ENCODE data around the gene TIMM50. TPM values are rescaled to one million over a fixed set of nuclear protein-coding genes. Genes with fewer than 3 reads are reported as not detected.

TIMM50 gene
- polyA plus RNA-seq, 1 of the 3 experiments (the other 2 are of a cell fraction) = 98.1 TPM

DNA sequence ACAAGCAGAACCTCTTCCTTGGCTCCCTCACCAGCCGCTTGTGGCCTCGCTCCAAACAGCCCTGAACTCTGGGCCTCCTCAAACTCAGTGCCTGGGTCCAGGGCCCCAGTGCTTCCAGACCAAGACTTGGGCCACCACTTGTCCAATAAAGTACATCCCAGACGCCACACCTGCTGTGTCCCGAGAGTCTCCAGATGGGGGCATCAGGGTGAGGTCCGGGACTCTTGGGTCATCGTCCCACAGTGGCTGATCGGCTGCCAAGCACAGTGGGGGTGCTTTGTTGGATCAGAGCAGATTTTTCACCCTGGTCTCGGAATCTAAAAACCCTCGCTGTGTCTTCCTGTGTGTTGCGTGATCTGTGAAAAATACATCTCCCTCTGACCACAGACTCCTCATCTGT, 9.1 kb downstream of the TIMM50 start (continued):
- TF ChIP-seq, protein P1, sequence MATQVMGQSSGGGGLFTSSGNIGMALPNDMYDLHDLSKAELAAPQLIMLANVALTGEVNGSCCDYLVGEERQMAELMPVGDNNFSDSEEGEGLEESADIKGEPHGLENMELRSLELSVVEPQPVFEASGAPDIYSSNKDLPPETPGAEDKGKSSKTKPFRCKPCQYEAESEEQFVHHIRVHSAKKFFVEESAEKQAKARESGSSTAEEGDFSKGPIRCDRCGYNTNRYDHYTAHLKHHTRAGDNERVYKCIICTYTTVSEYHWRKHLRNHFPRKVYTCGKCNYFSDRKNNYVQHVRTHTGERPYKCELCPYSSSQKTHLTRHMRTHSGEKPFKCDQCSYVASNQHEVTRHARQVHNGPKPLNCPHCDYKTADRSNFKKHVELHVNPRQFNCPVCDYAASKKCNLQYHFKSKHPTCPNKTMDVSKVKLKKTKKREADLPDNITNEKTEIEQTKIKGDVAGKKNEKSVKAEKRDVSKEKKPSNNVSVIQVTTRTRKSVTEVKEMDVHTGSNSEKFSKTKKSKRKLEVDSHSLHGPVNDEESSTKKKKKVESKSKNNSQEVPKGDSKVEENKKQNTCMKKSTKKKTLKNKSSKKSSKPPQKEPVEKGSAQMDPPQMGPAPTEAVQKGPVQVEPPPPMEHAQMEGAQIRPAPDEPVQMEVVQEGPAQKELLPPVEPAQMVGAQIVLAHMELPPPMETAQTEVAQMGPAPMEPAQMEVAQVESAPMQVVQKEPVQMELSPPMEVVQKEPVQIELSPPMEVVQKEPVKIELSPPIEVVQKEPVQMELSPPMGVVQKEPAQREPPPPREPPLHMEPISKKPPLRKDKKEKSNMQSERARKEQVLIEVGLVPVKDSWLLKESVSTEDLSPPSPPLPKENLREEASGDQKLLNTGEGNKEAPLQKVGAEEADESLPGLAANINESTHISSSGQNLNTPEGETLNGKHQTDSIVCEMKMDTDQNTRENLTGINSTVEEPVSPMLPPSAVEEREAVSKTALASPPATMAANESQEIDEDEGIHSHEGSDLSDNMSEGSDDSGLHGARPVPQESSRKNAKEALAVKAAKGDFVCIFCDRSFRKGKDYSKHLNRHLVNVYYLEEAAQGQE (IDR thresholded peaks at IDR 0.05; ENCODE audit: low read depth, low read length) = no peak
- TF ChIP-seq, protein P2, sequence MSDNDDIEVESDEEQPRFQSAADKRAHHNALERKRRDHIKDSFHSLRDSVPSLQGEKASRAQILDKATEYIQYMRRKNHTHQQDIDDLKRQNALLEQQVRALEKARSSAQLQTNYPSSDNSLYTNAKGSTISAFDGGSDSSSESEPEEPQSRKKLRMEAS (IDR thresholded peaks at IDR 0.05; ENCODE audit: low read depth) = no peak
- no peak for TF ChIP-seq FOXM1 (IDR thresholded peaks at IDR 0.05; ENCODE audit: low read depth)
- TF ChIP-seq RCOR1 (IDR thresholded peaks at IDR 0.05; ENCODE audit: low read length) = no peak

DNA sequence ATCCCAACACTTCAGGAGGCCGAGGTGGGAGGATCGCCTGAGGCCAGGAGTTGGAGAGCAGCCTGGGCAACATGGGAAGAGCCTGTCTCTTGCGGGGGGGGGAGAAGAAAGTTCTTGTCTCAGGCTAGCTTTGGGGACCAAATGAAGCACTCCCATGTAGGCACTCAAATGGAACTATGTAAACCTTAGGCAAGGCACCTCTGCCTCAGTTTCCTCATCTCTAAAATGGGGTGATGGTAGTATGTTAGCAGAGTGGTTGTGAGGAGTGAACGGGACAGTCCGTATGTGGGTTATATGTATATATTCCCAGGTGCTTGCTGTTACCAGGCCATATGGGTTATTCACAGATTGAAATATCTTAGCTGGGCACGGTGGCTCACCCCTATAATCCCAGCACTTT, 11.6 kb downstream of the TIMM50 start:
- H3K9me3 ChIP-seq = no peaks in the 10 kb centered on the region
- CTCF ChIA-PET = interaction anchor here (1.2 to 1.4 kb wide), 2 partner anchors 10 to 41 kb away, joined by 4 to 5 read pairs; partner anchors contain the start of gene EID2B
- peaks cover 4 to 21% of the 10 kb centered on the region in 2 experiments for H3K36me3 ChIP-seq (replicated peaks in 1 of 2; ENCODE audit: control insufficient read depth in 1 of 2, insufficient read depth in 2 of 2, low read length in 1 of 2)

More for the DNA sequence above, 11.6 kb downstream of the TIMM50 start:
- no peak for DNase-seq
- Histone ChIP-seq H3F3A (replicated peaks; ENCODE audit: insufficient read depth) (peaks cover 3% of the 10 kb centered on the region), H2AFZ (ENCODE audit: low read depth) (no peak overlapping the region), H3K9me2 (no peaks in the 10 kb centered on the region), H3K4me3 (ENCODE audit: low read depth in 2 of 2, low read length in 1 of 2) (no peak overlapping the region), H3K79me2 (ENCODE audit: insufficient read depth) (no peaks in the 10 kb centered on the region), H3K27ac (ENCODE audit: low read depth in 2 of 2, low read length in 1 of 2) (no peak overlapping the region), H3K9ac (no peak overlapping the region), H4K20me1 (ENCODE audit: insufficient read depth) (no peaks in the 10 kb centered on the region), H3K4me1 (ENCODE audit: control insufficient read depth in 1 of 2, insufficient read depth in 2 of 2, low read depth in 1 of 2, low read length in 1 of 2) (no peaks in the 10 kb centered on the region), H3K27me3 (ENCODE audit: insufficient read depth) (no peaks in the 10 kb centered on the region), H3K4me2 (no peak overlapping the region)
- TF ChIP-seq, protein P1 (IDR thresholded peaks at IDR 0.05; ENCODE audit: low read depth, low read length) = no peak
- no peak for TF ChIP-seq NRF1 (IDR thresholded peaks at IDR 0.05; ENCODE audit: low read depth, low read length)
- no peak for TF ChIP-seq POLR2AphosphoS5 (IDR thresholded peaks at IDR 0.05; ENCODE audit: low read depth, low read length)
- TF ChIP-seq YY1 (IDR thresholded peaks at IDR 0.05; ENCODE audit: low read depth) = no peak
- TF ChIP-seq, protein P3, sequence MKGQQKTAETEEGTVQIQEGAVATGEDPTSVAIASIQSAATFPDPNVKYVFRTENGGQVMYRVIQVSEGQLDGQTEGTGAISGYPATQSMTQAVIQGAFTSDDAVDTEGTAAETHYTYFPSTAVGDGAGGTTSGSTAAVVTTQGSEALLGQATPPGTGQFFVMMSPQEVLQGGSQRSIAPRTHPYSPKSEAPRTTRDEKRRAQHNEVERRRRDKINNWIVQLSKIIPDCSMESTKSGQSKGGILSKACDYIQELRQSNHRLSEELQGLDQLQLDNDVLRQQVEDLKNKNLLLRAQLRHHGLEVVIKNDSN (IDR thresholded peaks at IDR 0.05; ENCODE audit: borderline replicate concordance, low read depth) = no peak
- no peak for TF ChIP-seq EP300 (IDR thresholded peaks at IDR 0.05; ENCODE audit: borderline replicate concordance in 1 of 2, low read depth in 1 of 2, low read length in 1 of 2)
- no peak for TF ChIP-seq RXRA (IDR thresholded peaks at IDR 0.05; ENCODE audit: borderline replicate concordance, low read depth)
- no peak for TF ChIP-seq EZH2phosphoT487 (IDR thresholded peaks at IDR 0.05; ENCODE audit: borderline replicate concordance, low read depth)
- TF ChIP-seq RAD21 (IDR thresholded peaks at IDR 0.05; ENCODE audit: low read length) = no peak
- no peak for TF ChIP-seq GATA2 (CRISPR knock-in tag; IDR thresholded peaks at IDR 0.05)
- 95% methylated on average over 6 of the region's 6 CpGs for WGBS (ENCODE audit: low lambda C conversion rate)
- POLR2A ChIA-PET = no interaction called here
